Embryonic facial prominence (tissue), 1 donor: Measurements from ENCODE around the gene DNAJC7.
"Not testable (repeated sequence)": the region's sequence is repeated elsewhere in the genome, so short reads cannot be mapped to it uniquely, and the experiment has no call there.

Source experiments
- DNase-seq: peaks from one replicate; pipeline ENCODE4 v3.0.0-alpha.2; 2016; ENCODE audit errors: extremely low spot score

DNAJC7 gene

GRCh38 chr17:42041619-42042018, 24.4 kb upstream of the DNAJC7 start:
- DNase-seq = no peak

- no peak for DNase-seq
These were observed 23.6 kb upstream of the DNAJC7 start for GRCh38 chr17:42040818-42041217.

- DNase-seq = no peak
These were observed 22.8 kb upstream of the DNAJC7 start for GRCh38 chr17:42039794-42040763.

- no peak for DNase-seq
These were observed 21.2 kb upstream of the DNAJC7 start for GRCh38 chr17:42038221-42038973.

GRCh38 chr17:42034059-42034458, 16.8 kb upstream of the DNAJC7 start:
- no peak for DNase-seq

- no peak for DNase-seq
These were observed 14.3 kb upstream of the DNAJC7 start for GRCh38 chr17:42031584-42031983.

GRCh38 chr17:42028791-42029127, 11.5 kb upstream of the DNAJC7 start:
- DNase-seq = no peak

- no peak for DNase-seq
These were observed 10.9 kb upstream of the DNAJC7 start for GRCh38 chr17:42027961-42028790.

- no peak for DNase-seq
These were observed 10.3 kb upstream of the DNAJC7 start for GRCh38 chr17:42027590-42027889.

GRCh38 chr17:42026857-42027589, 9.8 kb upstream of the DNAJC7 start:
- DNase-seq = no peak

- no peak for DNase-seq
These were observed 8.7 kb upstream of the DNAJC7 start for GRCh38 chr17:42025936-42026335.

- DNase-seq = no peak
These were observed 7.9 kb upstream of the DNAJC7 start for GRCh38 chr17:42025191-42025579.

- DNase-seq = no peak
These were observed 6.5 kb upstream of the DNAJC7 start for GRCh38 chr17:42023524-42024349.

GRCh38 chr17:42020845-42021244, 3.6 kb upstream of the DNAJC7 start:
- not testable (repeated sequence) for DNase-seq

GRCh38 chr17:42019509-42020404, 2.5 kb upstream of the DNAJC7 start, which contains the start of gene NKIRAS2:
Gene NKIRAS2, plus strand, starts transcription at chr17:42020090. Its CDS starts 1,488 bp downstream, at chr17:42021578.
- peak; percentile 74 for DNase-seq

- no peak for DNase-seq
These were observed 1.7 kb upstream of the DNAJC7 start for GRCh38 chr17:42018988-42019387.

GRCh38 chr17:42018339-42018738, 1.1 kb upstream of the DNAJC7 start:
- DNase-seq = no peak

- DNase-seq = no peak
These were observed 594 bp upstream of the DNAJC7 start for GRCh38 chr17:42017866-42018200.

GRCh38 chr17:42016411-42016831, 818 bp downstream of the DNAJC7 start:
- no peak for DNase-seq

- DNase-seq = not testable (repeated sequence)
These were observed 3.5 kb downstream of the DNAJC7 start for GRCh38 chr17:42013740-42014139.
